HCT116 (cell line): ENCODE data around the gene TSPAN5. TPM values are rescaled to one million over a fixed set of nuclear protein-coding genes. Genes with fewer than 3 reads are reported as not detected.

Experiments
- ATF3 ChIP-seq: IDR thresholded peaks from 2 replicates; pipeline ENCODE4 v1.6.1; 2012
- CBX3 ChIP-seq: IDR thresholded peaks from 2 replicates; pipeline ENCODE4 v1.6.1; 2012; ENCODE audit warnings: low read depth
- CEBPB ChIP-seq: IDR thresholded peaks from 2 replicates; pipeline ENCODE4 v1.6.1; 2012; ENCODE audit warnings: low read depth
- CTCF ChIP-seq, 3 experiments: fragments of 200-600 bp in 1 of 3; sonication (generic) in 1 of 3; IDR thresholded peaks in 2 of 3; conservative IDR thresholded peaks in 1 of 3; 2 replicates each; pipeline ENCODE4 v1.5.1; 2012 to 2017; ENCODE audit warnings: low read depth in 2 of 3, low read length in 2 of 3, antibody characterized with exemption in 1 of 3, borderline replicate concordance in 1 of 3, control low read depth in 1 of 3, mild to moderate bottlenecking in 1 of 3, mixed read lengths in 1 of 3, mixed run types in 1 of 3, moderate library complexity in 1 of 3; ENCODE audit not compliant: insufficient read depth in 1 of 3
- EZH2 ChIP-seq: fragments of 200-600 bp; sonication (generic); IDR thresholded peaks from 2 replicates; pipeline ENCODE4 v1.6.1; 2017; ENCODE audit warnings: antibody characterized with exemption, mixed run types
- FOSL1 ChIP-seq: IDR thresholded peaks from 2 replicates; pipeline ENCODE4 v1.6.1; 2012; ENCODE audit warnings: low read depth
- POLR2A ChIP-seq: IDR thresholded peaks from 2 replicates; pipeline ENCODE4 v1.7.0; 2011; ENCODE audit warnings: borderline replicate concordance; ENCODE audit not compliant: insufficient read depth, insufficient read length; ENCODE audit errors: extremely low read depth
- POLR2AphosphoS5 ChIP-seq: IDR thresholded peaks from 2 replicates; pipeline ENCODE4 v1.6.1; 2011; ENCODE audit warnings: mild to moderate bottlenecking, low read depth, low read length, moderate library complexity
- RAD21 ChIP-seq: IDR thresholded peaks from 2 replicates; pipeline ENCODE4 v1.6.1; 2012; ENCODE audit warnings: low read depth, mild to moderate bottlenecking
- REST ChIP-seq: IDR thresholded peaks from 2 replicates; pipeline ENCODE4 v1.6.1; 2012; ENCODE audit warnings: low read depth
- SP1 ChIP-seq: IDR thresholded peaks from 2 replicates; pipeline ENCODE4 v1.6.1; 2012; ENCODE audit warnings: low read depth
- ZNF274 ChIP-seq: fragments of 200-500 bp; sonication (Bioruptor generic); IDR thresholded peaks from 2 replicates; pipeline ENCODE4 v1.6.1; 2014; ENCODE audit warnings: mild to moderate bottlenecking, low read depth, low read length, inconsistent platforms
- total RNA-seq: library from RNA; stranded (reverse); gene quantifications from one replicate; pipeline ENCODE4 v1.2.1, GENCODE V29; 2021; ENCODE audit not compliant: unreplicated experiment

TSPAN5 gene
- total RNA-seq, 1 experiment from 2014 or later = 56.8 TPM

GRCh38 chr4:98430708-98431403, 227.6 kb downstream of the TSPAN5 start (continued):
- TF ChIP-seq REST (no peak), ZNF274 (no peak), CEBPB (peak; percentile 75), CTCF (IDR thresholded peaks at IDR 0.05 in 2 of 3, conservative IDR thresholded peaks at IDR 0.05 in 1 of 3; ENCODE audit: borderline replicate concordance in 1 of 3, insufficient read depth in 1 of 3, low read depth in 2 of 3, low read length in 2 of 3) (no peak), SP1 (peak; percentile 84), POLR2A (no peak), ATF3 (0 out of 2 replicates have a peak, but pooled peaks have one; percentile 10), EZH2 (no peak), RAD21 (peak; percentile 22), FOSL1 (peak; percentile 91), POLR2AphosphoS5 (0 out of 2 replicates have a peak, but pooled peaks have one; percentile 45), CBX3 (peak; percentile 84)
